IMR-90 (cell line): ENCODE results near the gene RIMKLA.

Source experiments
- CEBPB ChIP-seq: IDR thresholded peaks from 2 replicates; pipeline ENCODE4 v1.6.1; 2012; ENCODE audit warnings: low read depth, low read length, improper control_type of control experiment
- POLR2A ChIP-seq: IDR thresholded peaks from 2 replicates; pipeline ENCODE4 v1.6.1; 2012; ENCODE audit warnings: mild to moderate bottlenecking, low read depth, low read length
- RAD21 ChIP-seq: IDR thresholded peaks from 2 replicates; pipeline ENCODE4 v1.6.1; 2012; ENCODE audit warnings: low read length, improper control_type of control experiment
- TF ChIP-seq, protein P1 (sequence below): conservative IDR thresholded peaks from 2 replicates; pipeline ENCODE4 v1.5.1; 2012; ENCODE audit warnings: mild to moderate bottlenecking, low read depth, low read length, improper control_type of control experiment

DNA sequence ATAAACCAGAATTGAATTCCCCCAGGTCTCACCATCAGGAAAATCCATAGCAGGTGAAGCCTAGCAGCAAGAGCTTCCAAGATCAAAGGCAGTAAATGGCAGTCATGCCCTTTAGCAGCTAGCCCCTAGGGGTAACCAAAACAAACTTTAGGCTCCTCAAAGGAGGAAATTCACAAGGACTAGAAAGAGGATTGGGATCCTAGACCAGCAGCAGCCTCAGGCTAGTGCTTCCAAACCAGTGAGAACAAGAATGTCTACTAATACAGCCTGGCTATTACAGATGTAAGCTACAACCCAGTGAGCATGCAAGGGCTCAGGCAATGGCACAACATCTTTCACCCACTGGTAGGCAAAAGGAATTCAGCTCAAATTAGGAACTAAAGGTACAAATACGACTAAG is 11.1 kb upstream of the RIMKLA start:
- TF ChIP-seq POLR2A: no peak
- no peak for TF ChIP-seq RAD21
- TF ChIP-seq, protein P1, sequence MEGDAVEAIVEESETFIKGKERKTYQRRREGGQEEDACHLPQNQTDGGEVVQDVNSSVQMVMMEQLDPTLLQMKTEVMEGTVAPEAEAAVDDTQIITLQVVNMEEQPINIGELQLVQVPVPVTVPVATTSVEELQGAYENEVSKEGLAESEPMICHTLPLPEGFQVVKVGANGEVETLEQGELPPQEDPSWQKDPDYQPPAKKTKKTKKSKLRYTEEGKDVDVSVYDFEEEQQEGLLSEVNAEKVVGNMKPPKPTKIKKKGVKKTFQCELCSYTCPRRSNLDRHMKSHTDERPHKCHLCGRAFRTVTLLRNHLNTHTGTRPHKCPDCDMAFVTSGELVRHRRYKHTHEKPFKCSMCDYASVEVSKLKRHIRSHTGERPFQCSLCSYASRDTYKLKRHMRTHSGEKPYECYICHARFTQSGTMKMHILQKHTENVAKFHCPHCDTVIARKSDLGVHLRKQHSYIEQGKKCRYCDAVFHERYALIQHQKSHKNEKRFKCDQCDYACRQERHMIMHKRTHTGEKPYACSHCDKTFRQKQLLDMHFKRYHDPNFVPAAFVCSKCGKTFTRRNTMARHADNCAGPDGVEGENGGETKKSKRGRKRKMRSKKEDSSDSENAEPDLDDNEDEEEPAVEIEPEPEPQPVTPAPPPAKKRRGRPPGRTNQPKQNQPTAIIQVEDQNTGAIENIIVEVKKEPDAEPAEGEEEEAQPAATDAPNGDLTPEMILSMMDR: no peak
- no peak for TF ChIP-seq CEBPB
